Upper lobe of right lung (tissue), 1 donor: ENCODE measurements around the gene PCGF3. TPM values are rescaled to one million over a fixed set of nuclear protein-coding genes. Genes with fewer than 3 reads are reported as not detected.

Experiments
- ATAC-seq: fragments of 200-7000 bp; cut with Tn5 transposase; one replicate; pipeline ENCODE4 v1.9.1; 2020; ENCODE audit warnings: mild to moderate bottlenecking, moderate library complexity
- DNase-seq: peaks from one replicate; pipeline ENCODE4 v3.0.0-alpha.2; 2020
- H3K27ac ChIP-seq: fragments of 200-600 bp; one replicate; pipeline ENCODE4 v1.8.0; 2022
- H3K27me3 ChIP-seq: fragments of 200-600 bp; one replicate; pipeline ENCODE4 v1.8.0; 2022; ENCODE audit warnings: mild to moderate bottlenecking
- H3K36me3 ChIP-seq: fragments of 200-600 bp; one replicate; pipeline ENCODE4 v1.8.0; 2022
- H3K4me1 ChIP-seq: fragments of 200-600 bp; one replicate; pipeline ENCODE4 v1.8.0; 2022
- H3K4me3 ChIP-seq: fragments of 200-600 bp; one replicate; pipeline ENCODE4 v1.8.0; 2022; ENCODE audit warnings: mild to moderate bottlenecking
- H3K9me3 ChIP-seq: fragments of 200-600 bp; one replicate; pipeline ENCODE4 v1.8.0; 2022
- CTCF ChIP-seq: fragments of 200-600 bp; IDR thresholded peaks from one replicate; pipeline ENCODE4 v1.8.0; 2022; ENCODE audit warnings: antibody characterized with exemption
- intact Hi-C: fragments of 100-400 bp; cut with DNase I; formaldehyde crosslinking; loops from one replicate; pipeline ENCODE4 v1.11.0; 2022
- total RNA-seq: library from RNA; stranded (reverse); fragmentation: NEBNext Ultra II Directional; extraction: Animal tissue kit (Norgen Biotek cat#: 25700); gene quantifications from one replicate; pipeline ENCODE4 v1.2.1, GENCODE V29; 2021
- donor health status: DM: no; HTN: yes; CAD: no; lungs with severe emphysema.

The PCGF3 gene
- total RNA-seq, 1 donor from 2014 or later, result 42.2 TPM

GRCh38 chr4:807792-808191 is 102.2 kb downstream of the PCGF3 start:
- Histone ChIP-seq H3K4me1 (peaks cover 4% of the 10 kb centered on the region), H3K36me3 (no peaks in the 10 kb centered on the region), H3K27me3 (peaks cover 26% of the 10 kb centered on the region), H3K4me3 (no peak overlapping the region), H3K27ac (no peak overlapping the region), H3K9me3 (no peaks in the 10 kb centered on the region)
- intact Hi-C loops, result no loop called here
- DNase-seq, result no peak
- no peak for ATAC-seq
- TF ChIP-seq CTCF, result no peak

- no peaks in the 10 kb centered on the region for H3K36me3 ChIP-seq
- H3K9me3 ChIP-seq, result no peaks in the 10 kb centered on the region
- no peak for TF ChIP-seq CTCF
- intact Hi-C loops, result no loop called here
- H3K4me3 ChIP-seq, result no peak overlapping the region
- H3K4me1 ChIP-seq, result peaks cover 4% of the 10 kb centered on the region
- H3K27me3 ChIP-seq, result peaks cover 36% of the 10 kb centered on the region
- DNase-seq (peak; percentile 46), ATAC-seq (no peak)
- H3K27ac ChIP-seq, result no peak overlapping the region
These were observed 103.4 kb downstream of the PCGF3 start for GRCh38 chr4:808860-809570.

GRCh38 chr4:813900-814299 is 108.3 kb downstream of the PCGF3 start:
- H3K9me3 ChIP-seq, result no peaks in the 10 kb centered on the region
- no peaks in the 10 kb centered on the region for H3K36me3 ChIP-seq
- no peak for TF ChIP-seq CTCF
- no peaks in the 10 kb centered on the region for H3K4me1 ChIP-seq
- intact Hi-C loops, result no loop called here
- H3K4me3 ChIP-seq, result no peak overlapping the region
- ATAC-seq (no peak), DNase-seq (peak; percentile 35)
- no peak overlapping the region for H3K27ac ChIP-seq
- H3K27me3 ChIP-seq, result peaks cover 41% of the 10 kb centered on the region

GRCh38 chr4:814312-814850 is 108.7 kb downstream of the PCGF3 start:
- no peak for TF ChIP-seq CTCF
- H3K9me3 ChIP-seq, result no peaks in the 10 kb centered on the region
- H3K27me3 ChIP-seq, result peaks cover 46% of the 10 kb centered on the region
- intact Hi-C loops, result no loop called here
- H3K36me3 ChIP-seq, result no peaks in the 10 kb centered on the region
- DNase-seq (peak; percentile 45), ATAC-seq (no peak)
- H3K4me3 ChIP-seq, result no peak overlapping the region
- no peaks in the 10 kb centered on the region for H3K4me1 ChIP-seq
- no peak overlapping the region for H3K27ac ChIP-seq

- no peak overlapping the region for H3K27ac ChIP-seq
- intact Hi-C loops, result no loop called here
- peaks cover 47% of the 10 kb centered on the region for H3K27me3 ChIP-seq
- no peak for TF ChIP-seq CTCF
- DNase-seq, result peak; percentile 67
- H3K4me1 ChIP-seq, result no peaks in the 10 kb centered on the region
- no peaks in the 10 kb centered on the region for H3K36me3 ChIP-seq
- peak; percentile 75 for ATAC-seq
- no peaks in the 10 kb centered on the region for H3K9me3 ChIP-seq
- H3K4me3 ChIP-seq, result no peak overlapping the region
These were observed 110.0 kb downstream of the PCGF3 start for GRCh38 chr4:815464-816146.
